CD14-positive monocyte (primary cell): ENCODE measurements around the gene SETD4. TPM values are rescaled to one million over a fixed set of nuclear protein-coding genes. Genes with fewer than 3 reads are reported as not detected.

Experiments
- DNase-seq, 3 donors: peaks; one replicate each; pipeline ENCODE4 v3.0.0-alpha.2; 2011 to 2022
- H2AFZ ChIP-seq: 2 replicates; pipeline ENCODE4 v1.6.0; 2012; ENCODE audit warnings: mild to moderate bottlenecking, low read depth, low read length, inconsistent platforms; ENCODE audit not compliant: insufficient read depth, poor library complexity, severe bottlenecking
- H3K27ac ChIP-seq, 2 donors: 1 replicate in 1 of 2; 2 replicates in 1 of 2; pipeline ENCODE4 v1.5.1; 2012 to 2013; ENCODE audit warnings: low read length in 2 of 2, control low read depth in 1 of 2, inconsistent platforms in 1 of 2, low read depth in 1 of 2, mild to moderate bottlenecking in 1 of 2
- H3K27me3 ChIP-seq, 2 donors: one replicate each; pipeline versions ENCODE4 v1.6.0 to v1.6.1; 2011 to 2013; ENCODE audit warnings: low read length in 2 of 2; ENCODE audit not compliant: control insufficient read depth in 2 of 2, insufficient read depth in 2 of 2
- H3K36me3 ChIP-seq, 2 donors: replicated peaks in 1 of 2; 1 replicate in 1 of 2; 2 replicates in 1 of 2; pipeline versions ENCODE4 v1.5.1 to v1.6.1; 2012 to 2013; ENCODE audit warnings: low read length in 2 of 2, control low read depth in 1 of 2, inconsistent platforms in 1 of 2, mild to moderate bottlenecking in 1 of 2; ENCODE audit not compliant: insufficient read depth in 2 of 2, control insufficient read depth in 1 of 2
- H3K4me1 ChIP-seq, 2 donors: 1 replicate in 1 of 2; 2 replicates in 1 of 2; pipeline versions ENCODE4 v1.5.1 to v1.6.1; 2012 to 2013; ENCODE audit warnings: low read length in 2 of 2, control low read depth in 1 of 2, inconsistent platforms in 1 of 2, mild to moderate bottlenecking in 1 of 2, moderate library complexity in 1 of 2; ENCODE audit not compliant: insufficient read depth in 2 of 2, control insufficient read depth in 1 of 2
- H3K4me2 ChIP-seq: replicated peaks from 2 replicates; pipeline ENCODE3; 2012; ENCODE audit warnings: low read length, moderate library complexity, mild to moderate bottlenecking; ENCODE audit not compliant: poor library complexity, severe bottlenecking; ENCODE audit errors: extremely low read depth
- H3K4me3 ChIP-seq, 3 experiments: fragments of 200-600 bp in 1 of 3; sonication (generic) in 1 of 3; replicated peaks in 1 of 3; 1 replicate in 2 of 3; 2 replicates in 1 of 3; pipeline ENCODE4 v1.5.1; 2011 to 2013; ENCODE audit warnings: low read length in 3 of 3, mild to moderate bottlenecking in 3 of 3, control low read depth in 2 of 3, low read depth in 2 of 3, inconsistent platforms in 1 of 3, moderate library complexity in 1 of 3
- H3K79me2 ChIP-seq: 2 replicates; pipeline ENCODE4 v1.6.0; 2012; ENCODE audit warnings: mild to moderate bottlenecking, control low read depth, inconsistent platforms, low read length, moderate library complexity; ENCODE audit not compliant: insufficient read depth
- H3K9ac ChIP-seq: 2 replicates; pipeline ENCODE4 v1.6.0; 2017; ENCODE audit warnings: low read length, mild to moderate bottlenecking; ENCODE audit not compliant: insufficient read depth, poor library complexity, severe bottlenecking
- H3K9me3 ChIP-seq, 2 donors: replicated peaks in 1 of 2; 1 replicate in 1 of 2; 2 replicates in 1 of 2; pipeline versions ENCODE4 v1.5.1 to v1.6.1; 2012 to 2013; ENCODE audit warnings: low read length in 2 of 2, control low read depth in 1 of 2; ENCODE audit not compliant: control insufficient read depth in 1 of 2, insufficient read depth in 1 of 2
- H4K20me1 ChIP-seq: 2 replicates; pipeline ENCODE4 v1.6.0; 2012; ENCODE audit warnings: mild to moderate bottlenecking, low read length, control low read depth, moderate library complexity; ENCODE audit not compliant: insufficient read depth
- H3K27ac Mint-ChIP-seq, 7 donors: one replicate each; pipeline ENCODE4 v1.8.0; 2020; ENCODE audit warnings: mild to moderate bottlenecking in 7 of 7, mixed read lengths in 7 of 7, moderate library complexity in 6 of 7, inconsistent platforms in 2 of 7
- H3K27me3 Mint-ChIP-seq, 3 donors: one replicate each; pipeline ENCODE4 v1.8.0; 2021 to 2022; ENCODE audit warnings: low read depth in 3 of 3, mild to moderate bottlenecking in 3 of 3, mixed read lengths in 3 of 3, moderate library complexity in 3 of 3, inconsistent platforms in 1 of 3
- H3K36me3 Mint-ChIP-seq, 2 donors: one replicate each; pipeline ENCODE4 v1.8.0; 2020; ENCODE audit warnings: mixed read lengths in 2 of 2, inconsistent platforms in 1 of 2, mild to moderate bottlenecking in 1 of 2
- H3K4me1 Mint-ChIP-seq: one replicate; pipeline ENCODE4 v1.8.0; 2020; ENCODE audit warnings: mild to moderate bottlenecking, mixed read lengths
- H3K4me3 Mint-ChIP-seq, 2 donors: one replicate each; pipeline ENCODE4 v1.8.0; 2020; ENCODE audit warnings: mild to moderate bottlenecking in 2 of 2, mixed read lengths in 2 of 2, moderate library complexity in 1 of 2
- H3K9me3 Mint-ChIP-seq, 7 donors: one replicate each; pipeline ENCODE4 v1.8.0; 2020 to 2022; ENCODE audit warnings: mixed read lengths in 7 of 7, mild to moderate bottlenecking in 6 of 7, moderate library complexity in 6 of 7, inconsistent platforms in 2 of 7
- CTCF ChIP-seq: fragments of 200-600 bp; IDR thresholded peaks from one replicate; pipeline ENCODE4 v1.8.0; 2022; ENCODE audit warnings: antibody characterized with exemption, mild to moderate bottlenecking
- WGBS: methylation state at CpG from one replicate; pipeline ENCODE4 v1.1.5; 2013; ENCODE audit warnings: missing lambda C conversion rate; ENCODE audit not compliant: insufficient coverage; 5-methylcytosine and 5-hydroxymethylcytosine counted together
- intact Hi-C, 2 donors: fragments of 100-400 bp; cut with micrococcal nuclease; formaldehyde crosslinking; loops; one replicate each; pipeline versions ENCODE4 v1.15.0 to v1.15.1; 2023
- polyA plus RNA-seq, 3 donors: library from polyadenylated mRNA; depleted of rRNA in 1 of 3; unstranded in 2 of 3; stranded (reverse) in 1 of 3; fragments of 300-500 nt in 2 of 3; fragments of >200 nt in 1 of 3; fragmentation: Illumina TruSeq in 2 of 3; gene quantifications; 1 replicate in 2 of 3; 2 replicates in 1 of 3; pipeline ENCODE4 v1.2.3, GENCODE V29; 2012 to 2021

SETD4 gene
- polyA plus RNA-seq, 3 donors = 4.1 to 10.8 (median 4.3) TPM

GRCh38 chr21:35988416-35989137 is 71.7 kb downstream of the SETD4 start:
- H3K36me3 Mint-ChIP-seq = no peaks in the 10 kb centered on the region
- H3K9ac ChIP-seq = no peak overlapping the region
- H3K9me3 Mint-ChIP-seq = peaks cover 0 to 8% (median 0%) of the 10 kb centered on the region in 7 donors
- peak overlapping the region in 1 of 2 donors; percentile 31 for H3K4me3 Mint-ChIP-seq
- peak overlapping the region; percentile 33 for H3K4me2 ChIP-seq
- H3K27me3 ChIP-seq = peaks cover 16 to 22% of the 10 kb centered on the region in 2 donors
- no peaks in the 10 kb centered on the region for H4K20me1 ChIP-seq
- H3K4me1 Mint-ChIP-seq = peaks cover 14% of the 10 kb centered on the region
- H2AFZ ChIP-seq = no peak overlapping the region
- H3K27me3 Mint-ChIP-seq = peaks cover 9 to 42% (median 34%) of the 10 kb centered on the region in 3 donors
- intact Hi-C loops = no loop called here
- H3K36me3 ChIP-seq = no peaks in the 10 kb centered on the region
- H3K4me1 ChIP-seq = peaks cover 12 to 14% of the 10 kb centered on the region in 2 donors
- no peak overlapping the region for H3K4me3 ChIP-seq
- peak in 2 of 3 donors; percentile 8 to 14 for DNase-seq
- H3K79me2 ChIP-seq = no peaks in the 10 kb centered on the region
- TF ChIP-seq CTCF = no peak
- no peaks in the 10 kb centered on the region for H3K9me3 ChIP-seq
- WGBS = 20% methylated on average over 2 of the region's 6 CpGs
- no peak overlapping the region for H3K27ac Mint-ChIP-seq
- no peak overlapping the region for H3K27ac ChIP-seq

GRCh38 chr21:35987475-35987874 is 72.9 kb downstream of the SETD4 start:
- no peaks in the 10 kb centered on the region for H3K36me3 Mint-ChIP-seq
- Histone ChIP-seq H3K4me3 (no peak overlapping the region), H3K9me3 (no peaks in the 10 kb centered on the region), H3K27ac (no peak overlapping the region), H4K20me1 (no peaks in the 10 kb centered on the region), H2AFZ (no peak overlapping the region), H3K79me2 (no peaks in the 10 kb centered on the region), H3K4me1 (peaks cover 12 to 14% of the 10 kb centered on the region in 2 donors), H3K9ac (no peak overlapping the region), H3K4me2 (no peak overlapping the region), H3K27me3 (peaks cover 16 to 22% of the 10 kb centered on the region in 2 donors), H3K36me3 (no peaks in the 10 kb centered on the region)
- peaks cover 14% of the 10 kb centered on the region for H3K4me1 Mint-ChIP-seq
- intact Hi-C loops = no loop called here
- DNase-seq = no peak
- peaks cover 9 to 47% (median 34%) of the 10 kb centered on the region in 3 donors for H3K27me3 Mint-ChIP-seq
- whole genome bisulfite sequencing = no CpG with 5 or more reads among the region's 5 CpGs
- peaks cover 0 to 8% (median 0%) of the 10 kb centered on the region in 7 donors for H3K9me3 Mint-ChIP-seq
- no peak overlapping the region for H3K27ac Mint-ChIP-seq
- no peak for TF ChIP-seq CTCF
- H3K4me3 Mint-ChIP-seq = peak overlapping the region in 1 of 2 donors; percentile 46
